Neuronal stem cell (in vitro differentiated cells): ENCODE results near the gene NGEF.

ENCODE experiments used
- DNase-seq: peaks from one replicate; pipeline ENCODE4 v3.0.0-alpha.2; 2013; ENCODE audit warnings: low spot score
- H2AFZ ChIP-seq: one replicate; pipeline ENCODE4 v1.6.1; 2013; ENCODE audit warnings: mild to moderate bottlenecking, low read length, inconsistent platforms
- H2AK5ac ChIP-seq: 2 replicates; pipeline ENCODE4 v1.6.1; 2013; ENCODE audit warnings: low read depth, mild to moderate bottlenecking, inconsistent platforms, low read length, moderate library complexity, mixed read lengths
- H2BK120ac ChIP-seq: 2 replicates; pipeline ENCODE4 v1.6.1; 2013; ENCODE audit warnings: low read depth, mild to moderate bottlenecking, inconsistent platforms, low read length, moderate library complexity, mixed read lengths
- H2BK12ac ChIP-seq: one replicate; pipeline ENCODE4 v1.6.1; 2013; ENCODE audit warnings: low read length, inconsistent platforms
- H2BK15ac ChIP-seq: 2 replicates; pipeline ENCODE4 v1.6.1; 2013; ENCODE audit warnings: mild to moderate bottlenecking, low read length, inconsistent platforms, mixed read lengths
- H2BK5ac ChIP-seq: one replicate; pipeline ENCODE4 v1.6.1; 2013; ENCODE audit warnings: inconsistent platforms, mild to moderate bottlenecking, low read length, moderate library complexity
- H3K14ac ChIP-seq: one replicate; pipeline ENCODE4 v1.6.1; 2013; ENCODE audit warnings: low read length, inconsistent platforms
- H3K18ac ChIP-seq: 2 replicates; pipeline ENCODE4 v1.6.1; 2013; ENCODE audit warnings: low read length, inconsistent platforms
- H3K23ac ChIP-seq: 2 replicates; pipeline ENCODE4 v1.6.1; 2013; ENCODE audit warnings: low read depth, mild to moderate bottlenecking, mixed read lengths, low read length, inconsistent platforms; ENCODE audit not compliant: poor library complexity
- H3K27ac ChIP-seq: replicated peaks from 3 replicates; pipeline ENCODE4 v1.5.1; 2013; ENCODE audit warnings: low read length, inconsistent platforms
- H3K27me3 ChIP-seq, 3 experiments: 2 replicates each; pipeline ENCODE4 v1.6.1; 2013; ENCODE audit warnings: low read length in 3 of 3, mild to moderate bottlenecking in 2 of 3, inconsistent platforms in 1 of 3, low read depth in 1 of 3, mixed read lengths in 1 of 3, moderate library complexity in 1 of 3; ENCODE audit not compliant: control insufficient read depth in 3 of 3, insufficient read depth in 3 of 3
- H3K36me3 ChIP-seq, 2 donors: replicated peaks in 1 of 2; 2 replicates each; pipeline ENCODE4 v1.6.1; 2013; ENCODE audit warnings: low read length in 2 of 2; ENCODE audit not compliant: control insufficient read depth in 2 of 2, insufficient read depth in 2 of 2
- H3K4ac ChIP-seq: 2 replicates; pipeline ENCODE4 v1.6.1; 2013; ENCODE audit warnings: inconsistent platforms, mild to moderate bottlenecking, low read length, moderate library complexity
- H3K4me1 ChIP-seq, 2 donors: 1 replicate in 1 of 2; 2 replicates in 1 of 2; pipeline ENCODE4 v1.6.1; 2013; ENCODE audit warnings: low read length in 2 of 2, low read depth in 1 of 2; ENCODE audit not compliant: control insufficient read depth in 2 of 2, insufficient read depth in 1 of 2
- H3K4me2 ChIP-seq: one replicate; pipeline ENCODE4 v1.6.1; 2013; ENCODE audit warnings: mild to moderate bottlenecking, low read length, inconsistent platforms; ENCODE audit not compliant: insufficient read depth, poor library complexity, severe bottlenecking
- H3K4me3 ChIP-seq, 2 donors: 2 replicates each; pipeline ENCODE4 v1.5.1; 2013; ENCODE audit warnings: low read length in 2 of 2, mild to moderate bottlenecking in 2 of 2, inconsistent platforms in 1 of 2, moderate library complexity in 1 of 2
- H3K79me1 ChIP-seq: one replicate; pipeline ENCODE4 v1.6.1; 2013; ENCODE audit warnings: low read depth, mild to moderate bottlenecking, inconsistent platforms, low read length, moderate library complexity
- H3K9ac ChIP-seq: one replicate; pipeline ENCODE4 v1.6.1; 2013; ENCODE audit warnings: mild to moderate bottlenecking, low read depth, low read length, inconsistent platforms; ENCODE audit not compliant: poor library complexity
- H3K9me3 ChIP-seq, 2 donors: replicated peaks in 1 of 2; 2 replicates each; pipeline versions ENCODE3 to v1.6.1; 2013; ENCODE audit warnings: low read length in 2 of 2, mild to moderate bottlenecking in 2 of 2, inconsistent platforms in 1 of 2, low read depth in 1 of 2, mixed read lengths in 1 of 2, moderate library complexity in 1 of 2; ENCODE audit not compliant: control insufficient read depth in 2 of 2, insufficient read depth in 1 of 2
- H4K8ac ChIP-seq: one replicate; pipeline ENCODE4 v1.6.1; 2013; ENCODE audit warnings: low read depth, mild to moderate bottlenecking, inconsistent platforms, low read length, moderate library complexity
- H4K91ac ChIP-seq: one replicate; pipeline ENCODE4 v1.6.1; 2013; ENCODE audit warnings: low read length, low read depth, mild to moderate bottlenecking, inconsistent platforms; ENCODE audit not compliant: poor library complexity
- WGBS, 2 donors: extraction: QIAGEN DNeasy Blood & Tissue Kit; methylation state at CpG; one replicate each; pipeline ENCODE4 v1.1.7; 2013; ENCODE audit warnings: missing lambda C conversion rate in 2 of 2, mixed read lengths in 1 of 2; ENCODE audit not compliant: insufficient read length in 2 of 2, insufficient replicate concordance in 1 of 2; ENCODE audit errors: extremely low coverage in 2 of 2; 5-methylcytosine and 5-hydroxymethylcytosine counted together

NGEF gene

DNA sequence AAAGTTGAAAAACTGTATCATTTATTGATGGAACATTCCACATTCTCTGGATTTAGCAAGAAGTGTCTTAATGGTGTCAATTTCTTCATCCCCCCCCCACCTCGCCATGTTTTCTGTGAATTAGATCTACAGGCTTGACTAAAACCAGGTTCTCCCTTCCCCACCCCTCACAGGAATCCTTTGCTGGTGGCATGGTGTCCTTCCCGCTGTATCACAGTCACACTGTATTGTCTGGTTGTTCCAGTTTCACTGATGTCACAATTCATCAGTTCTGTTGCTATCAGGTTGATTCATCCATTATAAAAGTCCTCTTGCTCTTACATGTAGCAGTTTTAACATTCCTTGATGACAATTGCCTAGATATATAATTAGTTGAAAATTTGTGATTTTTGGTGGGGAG is 149.1 kb downstream of the NGEF start:
- WGBS, 2 donors, result no CpG with 5 or more reads among the region's 2 CpGs
- H2BK120ac ChIP-seq, result no peak overlapping the region
- H3K9me3 ChIP-seq, result no peaks in the 10 kb centered on the region
- H4K91ac ChIP-seq, result no peak overlapping the region
- DNase-seq, result no peak
- no peak overlapping the region for H4K8ac ChIP-seq
- no peak overlapping the region for H2BK5ac ChIP-seq
- H3K36me3 ChIP-seq, result peaks cover 11 to 26% of the 10 kb centered on the region in 2 donors
- H3K4ac ChIP-seq, result no peak overlapping the region
- no peak overlapping the region for H3K4me2 ChIP-seq
- H3K23ac ChIP-seq, result no peak overlapping the region
- peaks cover 0 to 2% of the 10 kb centered on the region in 2 donors for H3K4me1 ChIP-seq
- H2AFZ ChIP-seq, result no peak overlapping the region
- no peak overlapping the region for H2BK12ac ChIP-seq
- H3K27me3 ChIP-seq, result no peaks in the 10 kb centered on the region
- H3K4me3 ChIP-seq, result no peak overlapping the region
- no peak overlapping the region for H2BK15ac ChIP-seq
- H3K27ac ChIP-seq, result no peak overlapping the region
- H2AK5ac ChIP-seq, result no peak overlapping the region
- H3K14ac ChIP-seq, result no peak overlapping the region
- H3K18ac ChIP-seq, result no peak overlapping the region
- no peak overlapping the region for H3K9ac ChIP-seq
- H3K79me1 ChIP-seq, result no peaks in the 10 kb centered on the region

DNA sequence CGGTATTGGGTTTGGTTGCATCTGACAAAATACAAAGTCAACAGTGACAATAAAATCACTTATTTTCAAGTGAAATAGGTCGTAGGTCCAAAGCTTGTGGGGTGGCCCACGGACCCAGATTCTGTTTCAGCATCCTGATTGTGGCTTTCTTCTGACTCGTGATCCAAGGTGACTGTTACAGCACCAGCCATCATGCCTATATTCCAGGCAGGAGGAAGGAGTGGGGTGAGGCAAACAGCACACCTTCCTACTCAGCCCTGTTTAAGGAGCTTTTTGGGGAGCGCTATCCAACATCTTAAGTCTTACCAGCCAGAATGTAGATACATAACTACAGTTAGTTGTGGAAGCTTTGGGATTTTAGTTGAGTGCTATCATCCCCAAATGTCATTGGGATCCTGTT is 151.7 kb downstream of the NGEF start:
- no peaks in the 10 kb centered on the region for H3K27me3 ChIP-seq
- no peak overlapping the region for H2BK15ac ChIP-seq
- no peak overlapping the region for H4K8ac ChIP-seq
- H3K27ac ChIP-seq, result no peak overlapping the region
- no peak for DNase-seq
- H3K4ac ChIP-seq, result no peak overlapping the region
- no peak overlapping the region for H3K4me2 ChIP-seq
- H3K4me3 ChIP-seq, result no peak overlapping the region
- WGBS, 2 donors, result no CpG with 5 or more reads among the region's 5 CpGs
- no peak overlapping the region for H3K23ac ChIP-seq
- no peak overlapping the region for H3K14ac ChIP-seq
- H4K91ac ChIP-seq, result no peak overlapping the region
- no peak overlapping the region for H3K9ac ChIP-seq
- H2AFZ ChIP-seq, result no peak overlapping the region
- H2AK5ac ChIP-seq, result no peak overlapping the region
- H3K79me1 ChIP-seq, result no peaks in the 10 kb centered on the region
- no peak overlapping the region for H2BK5ac ChIP-seq
- peaks cover 0 to 2% of the 10 kb centered on the region in 2 donors for H3K4me1 ChIP-seq
- H2BK12ac ChIP-seq, result no peak overlapping the region
- H3K9me3 ChIP-seq, result no peaks in the 10 kb centered on the region
- H2BK120ac ChIP-seq, result no peak overlapping the region
- no peak overlapping the region for H3K18ac ChIP-seq
- H3K36me3 ChIP-seq, result peaks cover 28 to 52% of the 10 kb centered on the region in 2 donors

DNA sequence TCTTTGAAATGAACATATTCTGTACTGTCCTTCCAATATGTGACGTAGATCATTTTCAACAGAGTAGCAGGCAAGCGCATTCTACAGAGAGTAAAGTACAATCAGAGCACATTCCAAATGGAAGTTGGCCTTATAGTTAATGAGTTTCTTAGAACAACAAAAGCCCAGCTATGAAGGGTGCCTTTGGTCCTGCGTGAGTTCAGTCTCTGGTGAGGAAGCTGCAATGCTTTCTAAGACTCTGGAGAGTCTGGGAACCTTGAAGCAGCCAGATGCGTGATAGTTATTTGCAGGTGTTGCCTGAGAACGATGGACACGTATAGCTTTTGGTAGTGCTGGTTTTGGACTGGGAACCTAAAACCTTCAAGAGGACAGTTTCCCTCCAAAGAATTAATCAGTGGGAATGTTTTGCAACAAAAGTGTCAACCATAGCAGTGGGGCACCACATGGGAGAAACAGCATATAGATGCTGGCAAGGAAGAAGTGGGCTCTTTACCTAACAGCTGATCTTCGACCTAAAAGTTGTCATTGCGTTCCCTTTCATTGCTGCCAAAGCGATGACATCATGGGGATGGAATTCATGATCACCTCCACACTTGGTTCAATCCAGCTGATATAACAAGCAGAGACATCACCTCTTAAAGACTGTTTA is 152.3 kb downstream of the NGEF start:
- Histone ChIP-seq H3K9ac (no peak overlapping the region), H3K79me1 (no peaks in the 10 kb centered on the region), H2AK5ac (no peak overlapping the region), H4K8ac (no peak overlapping the region), H2BK12ac (no peak overlapping the region), H3K14ac (no peak overlapping the region), H4K91ac (no peak overlapping the region), H3K23ac (no peak overlapping the region), H3K9me3 (no peaks in the 10 kb centered on the region), H3K18ac (no peak overlapping the region), H2AFZ (no peak overlapping the region), H3K4me3 (no peak overlapping the region), H3K4me2 (no peak overlapping the region), H3K36me3 (peaks cover 28 to 57% of the 10 kb centered on the region in 2 donors), H2BK120ac (no peak overlapping the region), H3K4ac (no peak overlapping the region), H3K4me1 (peaks cover 0 to 2% of the 10 kb centered on the region in 2 donors), H2BK15ac (no peak overlapping the region), H3K27ac (no peak overlapping the region), H2BK5ac (no peak overlapping the region), H3K27me3 (no peaks in the 10 kb centered on the region)
- WGBS, 2 donors, result no CpG with 5 or more reads among the region's 9 CpGs
- DNase-seq, result no peak

DNA sequence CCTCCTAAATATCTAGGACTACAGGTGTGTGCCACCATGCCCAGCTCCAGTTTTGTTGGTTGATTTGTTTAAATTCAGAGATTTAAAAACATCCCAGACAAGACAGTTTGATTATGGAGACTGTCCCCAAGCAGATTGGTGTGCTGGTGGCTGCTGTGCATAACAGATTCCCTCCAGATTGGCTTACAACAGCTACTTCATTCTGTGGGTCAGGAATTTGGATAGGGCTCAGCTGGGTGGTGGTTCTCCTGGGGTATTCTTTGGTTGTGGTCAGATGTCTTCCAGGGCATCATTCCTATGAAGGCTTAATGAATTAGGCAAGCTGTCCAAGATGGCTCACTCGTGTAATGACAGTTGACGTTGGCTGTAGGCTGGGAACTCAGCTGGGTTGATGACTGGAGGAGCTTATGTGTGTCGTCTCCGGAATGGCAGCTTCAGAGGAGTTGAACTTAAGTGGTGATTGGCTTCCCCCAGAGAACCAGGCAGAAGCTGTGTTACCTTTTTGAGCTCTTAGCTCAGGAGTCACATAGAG is 153.6 kb downstream of the NGEF start:
- H2BK15ac ChIP-seq, result no peak overlapping the region
- peaks cover 0 to 2% of the 10 kb centered on the region in 2 donors for H3K4me1 ChIP-seq
- no peak overlapping the region for H3K23ac ChIP-seq
- no peak overlapping the region for H2AK5ac ChIP-seq
- H3K27me3 ChIP-seq, result no peaks in the 10 kb centered on the region
- H4K91ac ChIP-seq, result no peak overlapping the region
- no peaks in the 10 kb centered on the region for H3K79me1 ChIP-seq
- H2BK5ac ChIP-seq, result no peak overlapping the region
- H3K9me3 ChIP-seq, result no peaks in the 10 kb centered on the region
- no peak overlapping the region for H3K4me2 ChIP-seq
- H3K36me3 ChIP-seq, result peaks cover 28 to 69% of the 10 kb centered on the region in 2 donors
- no peak overlapping the region for H2BK12ac ChIP-seq
- WGBS, 2 donors, result no CpG with 5 or more reads among the region's 4 CpGs
- H4K8ac ChIP-seq, result no peak overlapping the region
- no peak overlapping the region for H3K4me3 ChIP-seq
- H2AFZ ChIP-seq, result no peak overlapping the region
- no peak overlapping the region for H2BK120ac ChIP-seq
- DNase-seq, result no peak
- no peak overlapping the region for H3K18ac ChIP-seq
- no peak overlapping the region for H3K14ac ChIP-seq
- H3K27ac ChIP-seq, result no peak overlapping the region
- no peak overlapping the region for H3K4ac ChIP-seq
- H3K9ac ChIP-seq, result no peak overlapping the region
